ENCODE measurements around the gene SF3B3. TPM values are rescaled to one million over a fixed set of nuclear protein-coding genes. Genes with fewer than 3 reads are reported as not detected.

The SF3B3 gene
- total and polyA plus RNA-seq, 2 donors (not counting 1 experiment from before 2014, with no cell fraction given) = 67.1 to 266 TPM

- no peak for DNase-seq
- Histone ChIP-seq H3K27me3 (replicated peaks in 1 of 4; ENCODE audit: control extremely low read depth in 1 of 4, control insufficient read depth in 3 of 4, insufficient read depth in 4 of 4, low read length in 3 of 4) (peaks cover 0 to 3% (median 1%) of the 10 kb centered on the region in 4 experiments), H3K27ac (ENCODE audit: low read length in 2 of 2) (no peak overlapping the region), H3K9ac (ENCODE audit: low read length) (no peak overlapping the region), H3K4me3 (ENCODE audit: control extremely low read depth in 1 of 5, extremely low read depth in 1 of 5, insufficient read depth in 1 of 5, low read depth in 2 of 5, low read length in 4 of 5) (no peak overlapping the region), H3K79me2 (ENCODE audit: control insufficient read depth, insufficient read depth, low read length) (no peaks in the 10 kb centered on the region), H2AFZ (ENCODE audit: insufficient read depth, low read depth, low read length, poor library complexity, severe bottlenecking) (no peak overlapping the region), H3K4me2 (replicated peaks; ENCODE audit: low read depth, low read length, poor library complexity, severe bottlenecking) (no peak overlapping the region), H3K9me3 (ENCODE audit: control extremely low read depth in 1 of 3, control insufficient read depth in 2 of 3, insufficient read depth in 1 of 3, low read length in 2 of 3) (no peaks in the 10 kb centered on the region), H3K4me1 (ENCODE audit: control insufficient read depth in 2 of 2, insufficient read depth in 2 of 2, low read length in 2 of 2) (no peaks in the 10 kb centered on the region), H3K36me3 (replicated peaks in 1 of 2; ENCODE audit: control extremely low read depth in 1 of 2, control insufficient read depth in 1 of 2, extremely low read depth in 1 of 2, insufficient read depth in 2 of 2, low read length in 1 of 2) (no peaks in the 10 kb centered on the region), H4K20me1 (ENCODE audit: control insufficient read depth, insufficient read depth, low read length, poor library complexity, severe bottlenecking) (no peaks in the 10 kb centered on the region)
- no peaks in the 10 kb centered on the region for H3K9me3 Mint-ChIP-seq (ENCODE audit: insufficient read depth)
- H3K4me3 Mint-ChIP-seq = no peak overlapping the region
- ChIA-PET CTCF (no interaction called here), POLR2A (no interaction called here)
- intact Hi-C loops (cut with micrococcal nuclease) = no loop called here
- no peaks in the 10 kb centered on the region for H3K4me1 Mint-ChIP-seq
- TF ChIP-seq, protein P1, sequence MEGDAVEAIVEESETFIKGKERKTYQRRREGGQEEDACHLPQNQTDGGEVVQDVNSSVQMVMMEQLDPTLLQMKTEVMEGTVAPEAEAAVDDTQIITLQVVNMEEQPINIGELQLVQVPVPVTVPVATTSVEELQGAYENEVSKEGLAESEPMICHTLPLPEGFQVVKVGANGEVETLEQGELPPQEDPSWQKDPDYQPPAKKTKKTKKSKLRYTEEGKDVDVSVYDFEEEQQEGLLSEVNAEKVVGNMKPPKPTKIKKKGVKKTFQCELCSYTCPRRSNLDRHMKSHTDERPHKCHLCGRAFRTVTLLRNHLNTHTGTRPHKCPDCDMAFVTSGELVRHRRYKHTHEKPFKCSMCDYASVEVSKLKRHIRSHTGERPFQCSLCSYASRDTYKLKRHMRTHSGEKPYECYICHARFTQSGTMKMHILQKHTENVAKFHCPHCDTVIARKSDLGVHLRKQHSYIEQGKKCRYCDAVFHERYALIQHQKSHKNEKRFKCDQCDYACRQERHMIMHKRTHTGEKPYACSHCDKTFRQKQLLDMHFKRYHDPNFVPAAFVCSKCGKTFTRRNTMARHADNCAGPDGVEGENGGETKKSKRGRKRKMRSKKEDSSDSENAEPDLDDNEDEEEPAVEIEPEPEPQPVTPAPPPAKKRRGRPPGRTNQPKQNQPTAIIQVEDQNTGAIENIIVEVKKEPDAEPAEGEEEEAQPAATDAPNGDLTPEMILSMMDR (IDR thresholded peaks at IDR 0.05) = no peak
- TF ChIP-seq EZH2 (IDR thresholded peaks at IDR 0.05; ENCODE audit: borderline replicate concordance, insufficient read depth, low read depth, low read length, poor library complexity, severe bottlenecking) = no peak
- ATAC-seq (ENCODE audit: low read depth) = no peak
- H3K27me3 Mint-ChIP-seq = peaks cover 19% of the 10 kb centered on the region
- 90% methylated on average over 4 of the region's 4 CpGs for WGBS (ENCODE audit: insufficient coverage)
- H3K27ac Mint-ChIP-seq = no peak overlapping the region
Observed at GRCh38 chr16:70597135-70597835, 73.7 kb downstream of the SF3B3 start.

DNA sequence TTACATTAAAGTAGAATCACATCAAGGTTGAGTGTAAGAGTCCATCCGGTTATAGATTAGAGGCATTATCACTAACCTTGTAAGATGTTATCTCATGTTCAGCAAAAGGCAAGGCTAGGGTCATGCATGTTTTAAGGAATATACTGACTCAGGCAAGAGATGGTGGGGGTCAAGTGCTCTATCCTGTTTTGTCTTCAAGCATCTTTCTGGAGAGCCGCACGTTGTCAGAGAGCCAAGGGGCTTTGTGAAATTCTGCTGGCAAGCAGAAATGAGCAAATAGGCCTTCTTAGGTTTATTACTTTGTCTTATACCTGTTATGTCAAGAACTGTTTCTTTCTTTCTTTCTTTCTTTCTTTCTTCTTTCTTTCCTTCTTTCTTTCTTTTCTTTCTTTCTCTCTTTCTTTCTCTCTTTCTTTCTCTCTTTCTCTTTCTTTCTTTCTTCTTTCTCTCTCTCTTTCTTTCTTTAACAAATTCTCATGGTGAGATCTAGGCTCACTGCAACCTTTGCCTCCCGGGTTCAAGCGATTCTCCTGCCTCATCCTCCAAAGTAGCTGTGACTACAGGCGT lies 75.4 kb downstream of the SF3B3 start:
- Mint-ChIP-seq H3K4me1 (no peaks in the 10 kb centered on the region), H3K4me3 (no peak overlapping the region), H3K9me3 (ENCODE audit: insufficient read depth) (no peaks in the 10 kb centered on the region), H3K27ac (no peak overlapping the region), H3K27me3 (peaks cover 16% of the 10 kb centered on the region)
- DNase-seq (no peak), ATAC-seq (ENCODE audit: low read depth) (no peak)
- H3K9me3 ChIP-seq (ENCODE audit: control extremely low read depth in 1 of 3, control insufficient read depth in 2 of 3, insufficient read depth in 1 of 3, low read length in 2 of 3) = no peaks in the 10 kb centered on the region
- no peak overlapping the region for H2AFZ ChIP-seq (ENCODE audit: insufficient read depth, low read depth, low read length, poor library complexity, severe bottlenecking)
- H3K27me3 ChIP-seq (replicated peaks in 1 of 4; ENCODE audit: control extremely low read depth in 1 of 4, control insufficient read depth in 3 of 4, insufficient read depth in 4 of 4, low read length in 3 of 4) = peaks cover 0 to 3% (median 0%) of the 10 kb centered on the region in 4 experiments
- TF ChIP-seq, protein P1 (IDR thresholded peaks at IDR 0.05) = no peak
- no peak for TF ChIP-seq EZH2 (IDR thresholded peaks at IDR 0.05; ENCODE audit: borderline replicate concordance, insufficient read depth, low read depth, low read length, poor library complexity, severe bottlenecking)
- no peaks in the 10 kb centered on the region for H3K36me3 ChIP-seq (replicated peaks in 1 of 2; ENCODE audit: control extremely low read depth in 1 of 2, control insufficient read depth in 1 of 2, extremely low read depth in 1 of 2, insufficient read depth in 2 of 2, low read length in 1 of 2)
- no peak overlapping the region for H3K27ac ChIP-seq (ENCODE audit: low read length in 2 of 2)
- intact Hi-C loops (cut with micrococcal nuclease) = no loop called here
- H4K20me1 ChIP-seq (ENCODE audit: control insufficient read depth, insufficient read depth, low read length, poor library complexity, severe bottlenecking) = no peaks in the 10 kb centered on the region
- H3K4me1 ChIP-seq (ENCODE audit: control insufficient read depth in 2 of 2, insufficient read depth in 2 of 2, low read length in 2 of 2) = no peaks in the 10 kb centered on the region
- no peak overlapping the region for H3K9ac ChIP-seq (ENCODE audit: low read length)
- no peak overlapping the region for H3K4me3 ChIP-seq (ENCODE audit: control extremely low read depth in 1 of 5, extremely low read depth in 1 of 5, insufficient read depth in 1 of 5, low read depth in 2 of 5, low read length in 4 of 5)
- H3K79me2 ChIP-seq (ENCODE audit: control insufficient read depth, insufficient read depth, low read length) = no peaks in the 10 kb centered on the region
- no peak overlapping the region for H3K4me2 ChIP-seq (replicated peaks; ENCODE audit: low read depth, low read length, poor library complexity, severe bottlenecking)
- 100% methylated on average over 1 of the region's 6 CpGs for WGBS (ENCODE audit: insufficient coverage)
- ChIA-PET POLR2A (no interaction called here), CTCF (no interaction called here)
